CD14-positive monocyte (primary cell): ENCODE data around the gene SEMA3A. TPM values are rescaled to one million over a fixed set of nuclear protein-coding genes. Genes with fewer than 3 reads are reported as not detected.
A peak's percentile ranks its signal among the peaks of the same experiment; 100 is the strongest.

ENCODE experiments used
- DNase-seq, 3 donors: peaks; one replicate each; pipeline ENCODE4 v3.0.0-alpha.2; 2011 to 2022
- H2AFZ ChIP-seq: 2 replicates; pipeline ENCODE4 v1.6.0; 2012; ENCODE audit warnings: mild to moderate bottlenecking, low read depth, low read length, inconsistent platforms; ENCODE audit not compliant: insufficient read depth, poor library complexity, severe bottlenecking
- H3K27ac ChIP-seq, 2 donors: 1 replicate in 1 of 2; 2 replicates in 1 of 2; pipeline ENCODE4 v1.5.1; 2012 to 2013; ENCODE audit warnings: low read length in 2 of 2, control low read depth in 1 of 2, inconsistent platforms in 1 of 2, low read depth in 1 of 2, mild to moderate bottlenecking in 1 of 2
- H3K27me3 ChIP-seq, 2 donors: one replicate each; pipeline versions ENCODE4 v1.6.0 to v1.6.1; 2011 to 2013; ENCODE audit warnings: low read length in 2 of 2; ENCODE audit not compliant: control insufficient read depth in 2 of 2, insufficient read depth in 2 of 2
- H3K36me3 ChIP-seq, 2 donors: replicated peaks in 1 of 2; 1 replicate in 1 of 2; 2 replicates in 1 of 2; pipeline versions ENCODE4 v1.5.1 to v1.6.1; 2012 to 2013; ENCODE audit warnings: low read length in 2 of 2, control low read depth in 1 of 2, inconsistent platforms in 1 of 2, mild to moderate bottlenecking in 1 of 2; ENCODE audit not compliant: insufficient read depth in 2 of 2, control insufficient read depth in 1 of 2
- H3K4me1 ChIP-seq, 2 donors: 1 replicate in 1 of 2; 2 replicates in 1 of 2; pipeline versions ENCODE4 v1.5.1 to v1.6.1; 2012 to 2013; ENCODE audit warnings: low read length in 2 of 2, control low read depth in 1 of 2, inconsistent platforms in 1 of 2, mild to moderate bottlenecking in 1 of 2, moderate library complexity in 1 of 2; ENCODE audit not compliant: insufficient read depth in 2 of 2, control insufficient read depth in 1 of 2
- H3K4me2 ChIP-seq: replicated peaks from 2 replicates; pipeline ENCODE3; 2012; ENCODE audit warnings: low read length, moderate library complexity, mild to moderate bottlenecking; ENCODE audit not compliant: poor library complexity, severe bottlenecking; ENCODE audit errors: extremely low read depth
- H3K4me3 ChIP-seq, 3 experiments: fragments of 200-600 bp in 1 of 3; sonication (generic) in 1 of 3; replicated peaks in 1 of 3; 1 replicate in 2 of 3; 2 replicates in 1 of 3; pipeline ENCODE4 v1.5.1; 2011 to 2013; ENCODE audit warnings: low read length in 3 of 3, mild to moderate bottlenecking in 3 of 3, control low read depth in 2 of 3, low read depth in 2 of 3, inconsistent platforms in 1 of 3, moderate library complexity in 1 of 3
- H3K79me2 ChIP-seq: 2 replicates; pipeline ENCODE4 v1.6.0; 2012; ENCODE audit warnings: mild to moderate bottlenecking, control low read depth, inconsistent platforms, low read length, moderate library complexity; ENCODE audit not compliant: insufficient read depth
- H3K9ac ChIP-seq: 2 replicates; pipeline ENCODE4 v1.6.0; 2017; ENCODE audit warnings: low read length, mild to moderate bottlenecking; ENCODE audit not compliant: insufficient read depth, poor library complexity, severe bottlenecking
- H3K9me3 ChIP-seq, 2 donors: replicated peaks in 1 of 2; 1 replicate in 1 of 2; 2 replicates in 1 of 2; pipeline versions ENCODE4 v1.5.1 to v1.6.1; 2012 to 2013; ENCODE audit warnings: low read length in 2 of 2, control low read depth in 1 of 2; ENCODE audit not compliant: control insufficient read depth in 1 of 2, insufficient read depth in 1 of 2
- H4K20me1 ChIP-seq: 2 replicates; pipeline ENCODE4 v1.6.0; 2012; ENCODE audit warnings: mild to moderate bottlenecking, low read length, control low read depth, moderate library complexity; ENCODE audit not compliant: insufficient read depth
- H3K27ac Mint-ChIP-seq, 7 donors: one replicate each; pipeline ENCODE4 v1.8.0; 2020; ENCODE audit warnings: mild to moderate bottlenecking in 7 of 7, mixed read lengths in 7 of 7, moderate library complexity in 6 of 7, inconsistent platforms in 2 of 7
- H3K27me3 Mint-ChIP-seq, 3 donors: one replicate each; pipeline ENCODE4 v1.8.0; 2021 to 2022; ENCODE audit warnings: low read depth in 3 of 3, mild to moderate bottlenecking in 3 of 3, mixed read lengths in 3 of 3, moderate library complexity in 3 of 3, inconsistent platforms in 1 of 3
- H3K36me3 Mint-ChIP-seq, 2 donors: one replicate each; pipeline ENCODE4 v1.8.0; 2020; ENCODE audit warnings: mixed read lengths in 2 of 2, inconsistent platforms in 1 of 2, mild to moderate bottlenecking in 1 of 2
- H3K4me1 Mint-ChIP-seq: one replicate; pipeline ENCODE4 v1.8.0; 2020; ENCODE audit warnings: mild to moderate bottlenecking, mixed read lengths
- H3K4me3 Mint-ChIP-seq, 2 donors: one replicate each; pipeline ENCODE4 v1.8.0; 2020; ENCODE audit warnings: mild to moderate bottlenecking in 2 of 2, mixed read lengths in 2 of 2, moderate library complexity in 1 of 2
- H3K9me3 Mint-ChIP-seq, 7 donors: one replicate each; pipeline ENCODE4 v1.8.0; 2020 to 2022; ENCODE audit warnings: mixed read lengths in 7 of 7, mild to moderate bottlenecking in 6 of 7, moderate library complexity in 6 of 7, inconsistent platforms in 2 of 7
- WGBS: methylation state at CpG from one replicate; pipeline ENCODE4 v1.1.5; 2013; ENCODE audit warnings: missing lambda C conversion rate; ENCODE audit not compliant: insufficient coverage; 5-methylcytosine and 5-hydroxymethylcytosine counted together
- intact Hi-C, 2 donors: fragments of 100-400 bp; cut with micrococcal nuclease; formaldehyde crosslinking; loops; one replicate each; pipeline versions ENCODE4 v1.15.0 to v1.15.1; 2023
- polyA plus RNA-seq, 3 donors: library from polyadenylated mRNA; depleted of rRNA in 1 of 3; unstranded in 2 of 3; stranded (reverse) in 1 of 3; fragments of 300-500 nt in 2 of 3; fragments of >200 nt in 1 of 3; fragmentation: Illumina TruSeq in 2 of 3; gene quantifications; 1 replicate in 2 of 3; 2 replicates in 1 of 3; pipeline ENCODE4 v1.2.3, GENCODE V29; 2012 to 2021
- TF ChIP-seq, protein P1 (sequence below): fragments of 200-600 bp; IDR thresholded peaks from one replicate; pipeline ENCODE4 v1.8.0; 2022; ENCODE audit warnings: antibody characterized with exemption, mild to moderate bottlenecking

SEMA3A gene
- polyA plus RNA-seq, 3 donors = 0.03 TPM; not detected in 2

DNA sequence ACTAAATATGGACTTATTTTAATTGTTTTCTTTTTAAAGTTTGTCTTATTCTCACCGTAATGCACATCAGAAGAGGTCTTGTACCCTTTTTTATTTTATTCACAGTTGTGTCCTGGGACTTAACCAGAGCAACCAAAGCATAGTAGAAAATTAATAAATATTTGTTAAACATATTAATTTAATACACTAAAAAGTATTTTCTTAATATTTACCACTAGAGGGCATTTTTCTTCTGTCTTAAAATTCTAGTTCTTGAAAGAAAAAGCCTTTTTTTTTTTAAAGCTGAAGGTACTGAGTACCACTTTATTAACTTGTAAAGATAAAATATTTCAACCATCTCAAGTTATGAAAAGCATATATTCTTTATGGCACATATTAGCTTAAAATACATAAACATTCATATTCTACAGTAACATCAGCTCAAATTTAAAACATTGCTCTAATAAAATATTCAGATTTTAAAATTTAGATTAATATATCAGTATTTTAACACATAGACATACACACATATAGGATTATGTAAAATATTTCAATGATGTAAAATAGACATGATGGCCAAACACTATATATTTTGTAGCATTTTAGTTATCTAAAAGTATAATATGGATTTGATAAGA, 260.4 kb downstream of the SEMA3A start:
- no peak overlapping the region for H3K4me3 ChIP-seq
- no peaks in the 10 kb centered on the region for H3K36me3 ChIP-seq
- Mint-ChIP-seq H3K4me1 (peaks cover 27% of the 10 kb centered on the region), H3K36me3 (no peaks in the 10 kb centered on the region), H3K9me3 (peaks cover 0 to 6% (median 2%) of the 10 kb centered on the region in 7 donors), H3K27ac (no peak overlapping the region), H3K4me3 (no peak overlapping the region), H3K27me3 (no peaks in the 10 kb centered on the region)
- intact Hi-C loops = no loop called here
- H3K9me3 ChIP-seq = no peaks in the 10 kb centered on the region
- no peaks in the 10 kb centered on the region for H4K20me1 ChIP-seq
- H2AFZ ChIP-seq = no peak overlapping the region
- WGBS = no CpG with 5 or more reads among the region's 1 CpG
- H3K4me1 ChIP-seq = peaks cover 15 to 20% of the 10 kb centered on the region in 2 donors
- DNase-seq = no peak
- H3K27ac ChIP-seq = no peak overlapping the region
- H3K4me2 ChIP-seq = no peak overlapping the region
- no peaks in the 10 kb centered on the region for H3K27me3 ChIP-seq
- no peaks in the 10 kb centered on the region for H3K79me2 ChIP-seq
- TF ChIP-seq, protein P1, sequence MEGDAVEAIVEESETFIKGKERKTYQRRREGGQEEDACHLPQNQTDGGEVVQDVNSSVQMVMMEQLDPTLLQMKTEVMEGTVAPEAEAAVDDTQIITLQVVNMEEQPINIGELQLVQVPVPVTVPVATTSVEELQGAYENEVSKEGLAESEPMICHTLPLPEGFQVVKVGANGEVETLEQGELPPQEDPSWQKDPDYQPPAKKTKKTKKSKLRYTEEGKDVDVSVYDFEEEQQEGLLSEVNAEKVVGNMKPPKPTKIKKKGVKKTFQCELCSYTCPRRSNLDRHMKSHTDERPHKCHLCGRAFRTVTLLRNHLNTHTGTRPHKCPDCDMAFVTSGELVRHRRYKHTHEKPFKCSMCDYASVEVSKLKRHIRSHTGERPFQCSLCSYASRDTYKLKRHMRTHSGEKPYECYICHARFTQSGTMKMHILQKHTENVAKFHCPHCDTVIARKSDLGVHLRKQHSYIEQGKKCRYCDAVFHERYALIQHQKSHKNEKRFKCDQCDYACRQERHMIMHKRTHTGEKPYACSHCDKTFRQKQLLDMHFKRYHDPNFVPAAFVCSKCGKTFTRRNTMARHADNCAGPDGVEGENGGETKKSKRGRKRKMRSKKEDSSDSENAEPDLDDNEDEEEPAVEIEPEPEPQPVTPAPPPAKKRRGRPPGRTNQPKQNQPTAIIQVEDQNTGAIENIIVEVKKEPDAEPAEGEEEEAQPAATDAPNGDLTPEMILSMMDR = peak; percentile 66
- H3K9ac ChIP-seq = no peak overlapping the region

DNA sequence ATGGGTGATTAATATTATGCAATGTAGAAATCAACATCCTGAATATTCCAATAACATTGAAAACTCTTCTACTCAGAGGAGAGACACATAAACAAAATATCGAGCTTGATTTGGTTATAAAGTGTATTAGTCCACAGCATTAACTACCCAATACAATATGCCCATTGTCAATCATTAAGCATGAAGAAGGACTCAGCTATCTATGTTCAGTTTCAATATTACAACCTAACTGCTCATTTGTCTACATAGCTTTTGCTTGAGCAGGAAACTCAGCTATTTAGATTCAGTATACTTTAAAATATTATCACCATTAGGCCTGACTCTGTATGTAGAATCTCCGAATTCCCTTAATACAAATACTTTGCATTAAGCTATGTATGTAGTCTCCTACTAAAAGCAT, 262.6 kb downstream of the SEMA3A start:
- Mint-ChIP-seq H3K4me1 (peaks cover 22% of the 10 kb centered on the region), H3K9me3 (peaks cover 0 to 4% (median 0%) of the 10 kb centered on the region in 7 donors), H3K27ac (no peak overlapping the region), H3K27me3 (no peaks in the 10 kb centered on the region), H3K36me3 (no peaks in the 10 kb centered on the region), H3K4me3 (no peak overlapping the region)
- intact Hi-C loops = no loop called here
- WGBS = no CpG with 5 or more reads among the region's 2 CpGs
- H3K4me2 ChIP-seq = no peak overlapping the region
- no peaks in the 10 kb centered on the region for H3K9me3 ChIP-seq
- H3K79me2 ChIP-seq = no peaks in the 10 kb centered on the region
- H3K36me3 ChIP-seq = no peaks in the 10 kb centered on the region
- no peaks in the 10 kb centered on the region for H3K27me3 ChIP-seq
- no peak overlapping the region for H3K27ac ChIP-seq
- peaks cover 15 to 20% of the 10 kb centered on the region in 2 donors for H3K4me1 ChIP-seq
- no peak overlapping the region for H2AFZ ChIP-seq
- H3K9ac ChIP-seq = no peak overlapping the region
- TF ChIP-seq, protein P1 = no peak
- H4K20me1 ChIP-seq = no peaks in the 10 kb centered on the region
- no peak for DNase-seq
- H3K4me3 ChIP-seq = no peak overlapping the region
